Chondrocyte (in vitro differentiated cells): Measurements from ENCODE around the gene MCM6. TPM values are rescaled to one million over a fixed set of nuclear protein-coding genes. Genes with fewer than 3 reads are reported as not detected.
A peak's percentile ranks its signal among the peaks of the same experiment; 100 is the strongest.

Experiments
- DNase-seq: peaks from one replicate; pipeline ENCODE4 v3.0.0; 2021; ENCODE audit warnings: mixed read lengths, low spot score
- H3K27ac Mint-ChIP-seq: one replicate; pipeline ENCODE4 v1.8.0; 2021; ENCODE audit warnings: mild to moderate bottlenecking, moderate library complexity, mixed read lengths; ENCODE audit not compliant: unreplicated experiment
- H3K27me3 Mint-ChIP-seq: 2 replicates; pipeline ENCODE4 v1.8.0; 2021; ENCODE audit warnings: low read depth, mixed read lengths
- H3K36me3 Mint-ChIP-seq: 2 replicates; pipeline ENCODE4 v1.8.0; 2021; ENCODE audit warnings: low read depth, mixed read lengths
- H3K4me1 Mint-ChIP-seq: 2 replicates; pipeline ENCODE4 v1.8.0; 2021; ENCODE audit warnings: low read depth, mild to moderate bottlenecking, mixed read lengths
- H3K4me3 Mint-ChIP-seq: one replicate; pipeline ENCODE4 v1.8.0; 2021; ENCODE audit warnings: mild to moderate bottlenecking, moderate library complexity, mixed read lengths; ENCODE audit not compliant: unreplicated experiment
- H3K9me3 Mint-ChIP-seq: 2 replicates; pipeline ENCODE4 v1.8.0; 2021; ENCODE audit warnings: low read depth, mixed read lengths
- CTCF ChIP-seq: fragments of 200-600 bp; sonication (generic); IDR thresholded peaks from 2 replicates; pipeline ENCODE4 v1.5.0; 2021; ENCODE audit warnings: antibody characterized with exemption, mild to moderate bottlenecking, moderate library complexity
- total RNA-seq: library from RNA; stranded (reverse); gene quantifications from 3 replicates; pipeline ENCODE4 v1.2.1, GENCODE V29; 2021

Gene MCM6
- total RNA-seq, 1 donor from 2014 or later, result 22.2 TPM

- Mint-ChIP-seq H3K4me3 (no peak overlapping the region), H3K27ac (no peak overlapping the region), H3K9me3 (peaks cover 5% of the 10 kb centered on the region), H3K4me1 (peaks cover 3% of the 10 kb centered on the region), H3K36me3 (no peaks in the 10 kb centered on the region), H3K27me3 (no peaks in the 10 kb centered on the region)
- DNase-seq, result no peak
- TF ChIP-seq CTCF, result no peak
Observed at GRCh38 chr2:135802350-135802749, 73.9 kb downstream of the MCM6 start.

DNA sequence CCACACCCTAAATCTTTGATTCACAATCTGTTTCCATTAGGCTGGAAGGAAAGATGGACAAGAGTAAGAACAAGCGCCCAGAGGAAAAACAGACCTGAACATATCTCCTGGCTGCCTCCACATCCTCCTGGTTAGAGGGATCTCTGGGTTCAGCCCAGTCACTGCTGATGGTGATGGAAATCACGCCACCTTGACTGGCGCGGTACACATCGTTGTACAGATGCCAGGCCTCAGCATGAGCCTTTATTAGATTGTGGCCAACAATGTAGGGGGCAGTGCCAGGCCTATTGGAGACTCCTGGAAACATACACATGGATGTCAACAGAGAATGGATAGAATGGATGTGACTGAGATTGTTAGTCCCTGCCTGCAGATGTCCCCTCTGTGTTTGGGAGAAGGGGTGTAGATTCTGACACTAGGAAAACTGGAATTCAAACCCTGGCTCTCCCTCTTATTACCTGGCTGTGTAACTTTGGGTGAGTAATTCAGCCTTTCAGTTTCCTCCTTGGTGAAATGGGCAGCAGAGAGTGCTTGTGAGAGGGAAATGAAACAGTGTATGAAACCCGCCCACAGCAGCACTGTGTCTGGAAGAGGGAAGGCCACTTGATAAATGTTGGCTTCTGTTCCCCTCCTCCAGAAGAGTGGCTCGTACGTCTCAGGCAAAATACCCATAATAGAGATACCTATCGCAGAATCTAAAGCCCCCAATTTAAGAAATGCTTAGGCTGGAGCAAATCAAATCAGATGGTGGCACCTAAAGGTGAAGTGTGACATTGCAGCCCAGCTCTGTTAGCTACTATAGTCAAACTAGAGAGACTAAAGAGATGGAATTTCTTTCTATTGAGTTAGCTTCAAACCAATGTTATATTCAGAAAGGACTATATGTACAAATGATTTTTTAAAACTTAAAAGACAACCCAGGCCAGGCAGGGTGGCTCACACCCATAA, 75.5 kb downstream of the MCM6 start:
- TF ChIP-seq CTCF, result peak; percentile 26
- no peak overlapping the region for H3K4me3 Mint-ChIP-seq
- H3K27ac Mint-ChIP-seq, result no peak overlapping the region
- H3K27me3 Mint-ChIP-seq, result no peaks in the 10 kb centered on the region
- peaks cover 5% of the 10 kb centered on the region for H3K9me3 Mint-ChIP-seq
- peaks cover 4% of the 10 kb centered on the region for H3K4me1 Mint-ChIP-seq
- DNase-seq, result no peak
- no peaks in the 10 kb centered on the region for H3K36me3 Mint-ChIP-seq

- DNase-seq, result no peak
- H3K4me1 Mint-ChIP-seq, result peaks cover 4% of the 10 kb centered on the region
- no peak overlapping the region for H3K4me3 Mint-ChIP-seq
- peaks cover 5% of the 10 kb centered on the region for H3K9me3 Mint-ChIP-seq
- H3K36me3 Mint-ChIP-seq, result no peaks in the 10 kb centered on the region
- no peaks in the 10 kb centered on the region for H3K27me3 Mint-ChIP-seq
- TF ChIP-seq CTCF, result peak; percentile 21
- no peak overlapping the region for H3K27ac Mint-ChIP-seq
Observed at GRCh38 chr2:135799738-135800137, 76.5 kb downstream of the MCM6 start.

GRCh38 chr2:135798762-135799161, 77.5 kb downstream of the MCM6 start:
- no peak overlapping the region for H3K27ac Mint-ChIP-seq
- H3K36me3 Mint-ChIP-seq, result no peaks in the 10 kb centered on the region
- no peaks in the 10 kb centered on the region for H3K27me3 Mint-ChIP-seq
- H3K4me1 Mint-ChIP-seq, result peaks cover 4% of the 10 kb centered on the region
- TF ChIP-seq CTCF, result peak; percentile 58
- no peak overlapping the region for H3K4me3 Mint-ChIP-seq
- no peak for DNase-seq
- H3K9me3 Mint-ChIP-seq, result peaks cover 5% of the 10 kb centered on the region

- H3K4me1 Mint-ChIP-seq, result peaks cover 4% of the 10 kb centered on the region
- TF ChIP-seq CTCF, result no peak
- no peaks in the 10 kb centered on the region for H3K27me3 Mint-ChIP-seq
- no peak overlapping the region for H3K27ac Mint-ChIP-seq
- no peaks in the 10 kb centered on the region for H3K36me3 Mint-ChIP-seq
- DNase-seq, result no peak
- H3K4me3 Mint-ChIP-seq, result no peak overlapping the region
- H3K9me3 Mint-ChIP-seq, result peaks cover 5% of the 10 kb centered on the region
Observed at GRCh38 chr2:135798275-135798705, 78.0 kb downstream of the MCM6 start.
